Measurements from ENCODE around the gene DENND1A.

Gene DENND1A

DNA sequence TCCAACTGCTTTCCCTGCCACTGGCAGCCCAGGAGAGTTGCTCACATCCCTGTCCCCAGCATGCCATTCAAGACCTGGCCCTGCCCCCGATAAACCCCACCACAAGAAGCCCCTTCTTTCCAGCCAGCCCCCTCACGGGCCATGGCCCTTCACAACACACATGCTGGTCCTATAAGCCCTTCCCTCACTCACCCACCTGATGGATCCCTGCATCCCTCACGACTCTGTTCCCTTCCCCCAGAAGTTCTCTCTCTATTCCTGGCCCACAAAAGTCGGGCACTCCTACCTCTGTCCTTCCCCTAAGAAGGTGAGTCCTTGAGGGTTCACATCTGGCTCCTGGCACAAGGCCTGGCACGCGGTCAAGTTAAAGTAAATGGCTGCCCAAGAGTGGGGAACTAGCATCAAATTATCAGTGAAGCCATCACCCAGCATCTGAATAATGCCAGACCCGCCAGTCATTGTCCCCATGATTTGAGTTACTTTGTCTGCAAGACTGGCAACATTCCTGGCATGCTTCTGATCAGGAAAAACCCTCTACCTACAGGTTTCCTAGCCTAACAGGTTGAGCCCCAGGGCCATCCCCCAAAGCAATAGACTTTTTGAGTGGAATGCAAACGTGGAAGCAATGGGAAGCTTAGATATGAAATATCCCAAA, 508.0 kb downstream of the DENND1A start:
- DNase-seq (ENCODE audit: extremely low read depth, low read depth): no peak
- TF ChIP-seq, protein P1, sequence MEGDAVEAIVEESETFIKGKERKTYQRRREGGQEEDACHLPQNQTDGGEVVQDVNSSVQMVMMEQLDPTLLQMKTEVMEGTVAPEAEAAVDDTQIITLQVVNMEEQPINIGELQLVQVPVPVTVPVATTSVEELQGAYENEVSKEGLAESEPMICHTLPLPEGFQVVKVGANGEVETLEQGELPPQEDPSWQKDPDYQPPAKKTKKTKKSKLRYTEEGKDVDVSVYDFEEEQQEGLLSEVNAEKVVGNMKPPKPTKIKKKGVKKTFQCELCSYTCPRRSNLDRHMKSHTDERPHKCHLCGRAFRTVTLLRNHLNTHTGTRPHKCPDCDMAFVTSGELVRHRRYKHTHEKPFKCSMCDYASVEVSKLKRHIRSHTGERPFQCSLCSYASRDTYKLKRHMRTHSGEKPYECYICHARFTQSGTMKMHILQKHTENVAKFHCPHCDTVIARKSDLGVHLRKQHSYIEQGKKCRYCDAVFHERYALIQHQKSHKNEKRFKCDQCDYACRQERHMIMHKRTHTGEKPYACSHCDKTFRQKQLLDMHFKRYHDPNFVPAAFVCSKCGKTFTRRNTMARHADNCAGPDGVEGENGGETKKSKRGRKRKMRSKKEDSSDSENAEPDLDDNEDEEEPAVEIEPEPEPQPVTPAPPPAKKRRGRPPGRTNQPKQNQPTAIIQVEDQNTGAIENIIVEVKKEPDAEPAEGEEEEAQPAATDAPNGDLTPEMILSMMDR (IDR thresholded peaks at IDR 0.05; ENCODE audit: low read depth, low read length): no peak

DNA sequence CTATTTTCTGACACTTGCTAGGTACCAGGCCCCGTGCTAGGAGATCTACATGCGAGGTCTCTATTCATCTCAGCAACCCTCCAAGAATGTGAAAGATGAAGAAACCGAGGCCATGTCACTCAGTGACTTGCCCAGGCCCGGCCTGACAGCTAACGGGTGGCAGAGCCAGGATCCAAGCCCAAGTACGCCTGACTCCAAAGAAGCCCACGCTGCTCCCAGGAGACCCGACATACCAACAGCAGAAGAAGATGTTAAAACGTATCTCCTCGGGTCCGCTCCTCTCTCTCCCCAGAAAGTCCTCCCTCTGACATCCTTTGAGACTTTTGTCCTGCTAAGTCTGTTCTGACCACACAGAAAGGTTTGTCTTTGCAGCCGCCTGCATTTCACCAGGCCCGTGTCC, 508.7 kb downstream of the DENND1A start:
- no peak for DNase-seq (ENCODE audit: extremely low read depth, low read depth)

GRCh38 chr9:123420592-123421111, 509.3 kb downstream of the DENND1A start:
- no peak for DNase-seq (ENCODE audit: extremely low read depth, low read depth)
- TF ChIP-seq, protein P1 (IDR thresholded peaks at IDR 0.05; ENCODE audit: low read depth, low read length): no peak

More for the DNA sequence above, 508.7 kb downstream of the DENND1A start:
- TF ChIP-seq, protein P1 (IDR thresholded peaks at IDR 0.05; ENCODE audit: low read depth, low read length): no peak

DNA sequence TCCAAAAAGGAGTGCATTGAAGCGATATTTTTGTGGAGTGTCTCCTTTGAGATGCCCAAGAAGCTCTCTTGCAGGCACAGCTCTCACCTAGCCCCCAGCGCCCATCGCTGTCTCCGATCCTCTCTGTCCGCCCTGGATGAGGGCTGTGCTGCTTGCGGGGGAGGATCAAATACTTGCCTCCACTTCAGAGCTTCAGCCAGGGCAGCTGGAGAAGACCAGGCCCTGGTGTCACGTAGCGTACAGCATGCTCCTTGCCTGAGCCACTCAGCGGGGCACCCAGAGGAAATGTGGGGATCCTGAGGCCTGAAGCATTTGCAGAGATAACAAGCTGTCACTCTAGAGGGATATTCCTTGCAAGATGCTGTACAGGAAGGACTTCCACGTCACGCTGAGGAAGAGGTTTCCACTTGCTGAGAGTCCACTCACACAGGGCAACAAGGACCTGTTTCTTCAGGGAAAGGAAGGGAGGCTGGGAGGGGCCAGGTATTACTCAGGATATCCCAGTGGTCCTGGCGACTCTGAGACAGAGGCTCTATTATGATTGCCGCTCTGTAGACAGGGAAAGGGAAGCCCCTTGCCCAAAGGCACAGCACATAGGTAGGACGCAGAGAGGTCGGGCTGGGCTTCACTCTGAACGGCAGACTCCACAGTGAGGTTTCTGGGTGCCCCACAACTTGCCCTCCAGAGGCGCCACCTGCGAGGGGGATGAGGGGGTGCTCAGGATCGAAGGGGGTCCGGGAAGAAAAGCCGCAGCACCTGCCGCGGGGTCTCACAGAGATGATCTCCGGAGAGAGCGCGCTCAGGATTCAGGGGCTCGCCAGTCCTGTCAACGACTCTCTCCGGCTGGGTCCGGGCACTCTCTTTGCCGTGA, 510.0 kb downstream of the DENND1A start:
- TF ChIP-seq, protein P1 (IDR thresholded peaks at IDR 0.05; ENCODE audit: low read depth, low read length): no peak
- DNase-seq (ENCODE audit: extremely low read depth, low read depth): no peak

GRCh38 chr9:123419091-123419490, 510.8 kb downstream of the DENND1A start:
- TF ChIP-seq, protein P1 (IDR thresholded peaks at IDR 0.05; ENCODE audit: low read depth, low read length): no peak
- no peak for DNase-seq (ENCODE audit: extremely low read depth, low read depth)

DNA sequence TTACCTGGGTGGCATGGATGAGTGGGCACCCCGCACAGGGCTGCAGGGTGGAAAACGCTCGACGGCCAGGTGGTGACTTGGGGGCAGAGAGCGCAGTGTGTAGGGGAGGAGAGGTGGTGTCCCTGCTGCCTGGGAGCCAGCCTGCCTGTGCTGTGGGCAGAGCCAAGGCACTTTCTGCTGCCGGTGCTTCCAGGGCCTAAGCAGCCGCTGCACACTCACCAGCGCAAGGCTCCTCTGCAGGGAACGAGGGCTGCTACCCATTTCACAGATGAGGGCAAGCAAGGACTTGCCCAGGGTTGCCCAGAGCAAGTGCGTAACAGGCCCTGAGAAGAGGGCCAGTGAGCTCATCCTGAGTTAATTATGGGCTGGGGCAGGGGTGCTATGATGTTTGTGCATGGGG, 511.4 kb downstream of the DENND1A start:
- TF ChIP-seq, protein P1 (IDR thresholded peaks at IDR 0.05; ENCODE audit: low read depth, low read length): no peak
- no peak for DNase-seq (ENCODE audit: extremely low read depth, low read depth)

DNA sequence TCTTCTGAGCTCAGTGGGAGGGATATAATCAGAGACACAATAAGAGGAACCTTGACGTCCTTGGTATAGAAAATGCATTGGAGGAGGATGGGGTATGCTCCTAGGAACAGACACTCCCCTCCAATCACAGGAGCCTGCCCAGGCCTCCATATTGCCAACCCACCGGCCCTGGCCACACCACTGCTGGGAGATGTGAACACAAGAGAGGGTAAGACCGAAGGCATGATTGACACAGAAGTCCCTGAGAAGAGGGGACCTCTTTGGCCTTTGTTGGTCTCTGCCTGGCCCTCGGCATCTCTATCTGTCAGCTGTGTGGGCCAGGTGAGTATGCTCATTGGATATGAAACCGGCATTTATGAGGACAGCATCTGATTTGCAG, 511.9 kb downstream of the DENND1A start:
- DNase-seq (ENCODE audit: extremely low read depth, low read depth): no peak
- TF ChIP-seq, protein P1 (IDR thresholded peaks at IDR 0.05; ENCODE audit: low read depth, low read length): no peak
